Measurements from ENCODE around the gene KRT72. TPM values are rescaled to one million over a fixed set of nuclear protein-coding genes. Genes with fewer than 3 reads are reported as not detected.

Gene KRT72
- total RNA-seq, 1 donor from 2014 or later, result not detected

- DNase-seq (ENCODE audit: low read depth), result no peak
Observed at GRCh38 chr12:52579468-52580465, 21.5 kb downstream of the KRT72 start.

- DNase-seq (ENCODE audit: low read depth), result no peak
Observed at GRCh38 chr12:52578469-52578868, 22.8 kb downstream of the KRT72 start.

- no peak for DNase-seq (ENCODE audit: low read depth)
Observed at GRCh38 chr12:52577316-52577715, 23.9 kb downstream of the KRT72 start.

- DNase-seq (ENCODE audit: low read depth), result no peak
Observed at GRCh38 chr12:52575948-52576347, 25.3 kb downstream of the KRT72 start.

GRCh38 chr12:52575256-52575655 lies 26.0 kb downstream of the KRT72 start:
- no peak for DNase-seq (ENCODE audit: low read depth)

GRCh38 chr12:52573743-52574142 lies 27.5 kb downstream of the KRT72 start, which contains the start of gene KRT74:
Gene KRT74, minus strand, starts transcription at chr12:52573843. Its CDS starts 66 bp downstream, at chr12:52573777.
- DNase-seq (ENCODE audit: low read depth), result no peak

GRCh38 chr12:52573306-52573705 lies 28.0 kb downstream of the KRT72 start:
- DNase-seq (ENCODE audit: low read depth), result no peak

- no peak for DNase-seq (ENCODE audit: low read depth)
Observed at GRCh38 chr12:52570511-52570910, 30.8 kb downstream of the KRT72 start.

GRCh38 chr12:52568111-52568510 lies 33.2 kb downstream of the KRT72 start:
- DNase-seq (ENCODE audit: low read depth), result no peak

GRCh38 chr12:52566847-52567291 lies 34.4 kb downstream of the KRT72 start:
- peak; percentile 3 for DNase-seq (ENCODE audit: low read depth)

GRCh38 chr12:52564582-52564981 lies 36.7 kb downstream of the KRT72 start:
- DNase-seq (ENCODE audit: low read depth), result no peak

GRCh38 chr12:52561880-52562449 lies 39.3 kb downstream of the KRT72 start:
- peak; percentile 6 for DNase-seq (ENCODE audit: low read depth)

GRCh38 chr12:52559979-52560378 lies 41.3 kb downstream of the KRT72 start:
- DNase-seq (ENCODE audit: low read depth), result no peak

GRCh38 chr12:52558781-52559445 lies 42.4 kb downstream of the KRT72 start:
- no peak for DNase-seq (ENCODE audit: low read depth)

- no peak for DNase-seq (ENCODE audit: low read depth)
Observed at GRCh38 chr12:52557476-52557875, 43.8 kb downstream of the KRT72 start.

GRCh38 chr12:52555577-52555976 lies 45.7 kb downstream of the KRT72 start:
- DNase-seq (ENCODE audit: low read depth), result no peak

- no peak for DNase-seq (ENCODE audit: low read depth)
Observed at GRCh38 chr12:52552681-52553195, 48.5 kb downstream of the KRT72 start, which contains the start of gene KRT71. Gene KRT71, minus strand, starts transcription at chr12:52553145. Its CDS starts 68 bp downstream, at chr12:52553077.

GRCh38 chr12:52552055-52552454 lies 49.2 kb downstream of the KRT72 start:
- DNase-seq (ENCODE audit: low read depth), result no peak

GRCh38 chr12:52551216-52551865 lies 49.9 kb downstream of the KRT72 start:
- DNase-seq (ENCODE audit: low read depth), result no peak

GRCh38 chr12:52546126-52546525 lies 55.1 kb downstream of the KRT72 start:
- DNase-seq (ENCODE audit: low read depth), result no peak
